Mammary epithelial cell (primary cell): ENCODE measurements around the gene PPP1R13B.

ENCODE experiments used
- CTCF ChIP-seq, 2 donors: IDR thresholded peaks in 1 of 2; conservative IDR thresholded peaks in 1 of 2; 2 replicates each; pipeline ENCODE4 v1.5.1; 2011 to 2012; ENCODE audit warnings: inconsistent platforms in 2 of 2, low read length in 2 of 2, mild to moderate bottlenecking in 2 of 2, control low read depth in 1 of 2, low read depth in 1 of 2; ENCODE audit not compliant: insufficient read depth in 1 of 2; ENCODE audit errors: extremely low read depth in 1 of 2
- EZH2 ChIP-seq: IDR thresholded peaks from 2 replicates; pipeline ENCODE4 v1.6.1; 2012; ENCODE audit warnings: low read length, inconsistent platforms, borderline replicate concordance

- TF ChIP-seq CTCF (conservative IDR thresholded peaks at IDR 0.05 in 1 of 2, IDR thresholded peaks at IDR 0.05 in 1 of 2; ENCODE audit: extremely low read depth in 1 of 2, insufficient read depth in 1 of 2, low read depth in 1 of 2, low read length in 2 of 2) = no peak
- no peak for TF ChIP-seq EZH2
Observed at GRCh38 chr14:103805708-103806107, 41.7 kb downstream of the PPP1R13B start.
